Endothelial cell of umbilical vein (primary cell): ENCODE measurements around the gene OTULINL. TPM values are rescaled to one million over a fixed set of nuclear protein-coding genes. Genes with fewer than 3 reads are reported as not detected.

Source experiments
- BruUV-seq: library from RNA; stranded (reverse); fragments of 400-500 nt; replicated peaks from 2 replicates; lab custom pipeline; 2021; lab: Mats Ljungman, UMichigan
- CTCF ChIA-PET: fragments of 300-600, 350-600 bp; sonication (Branson Sonifier 250); formaldehyde crosslinking; loops from one replicate; lab custom pipeline; 2021; ENCODE audit warnings: antibody characterized with exemption, inconsistent platforms; lab: Charles Lee
- POLR2A ChIA-PET: fragments of 300-600, 350-600 bp; sonication (Branson Sonifier 250); formaldehyde crosslinking; loops from one replicate; lab custom pipeline; 2021; ENCODE audit warnings: antibody characterized with exemption, inconsistent platforms; lab: Charles Lee
- DNase-seq: peaks from one replicate; pipeline ENCODE4 v3.0.0-alpha.2; 2011; ENCODE audit warnings: low read depth, low spot score
- FAIRE-seq: peaks from 2 replicates; lab custom pipeline; 2011; peaks lifted over from hg19 to GRCh38; lab: Jason Lieb, UNC
- H2AFZ ChIP-seq: 2 replicates; pipeline ENCODE4 v1.6.0; 2012; ENCODE audit warnings: low read depth, low read length, control low read depth, inconsistent platforms
- H3K27ac ChIP-seq: 2 replicates; pipeline ENCODE4 v1.5.1; 2011; ENCODE audit warnings: low read depth, mild to moderate bottlenecking, control low read depth, low read length, moderate library complexity; ENCODE audit not compliant: insufficient read depth
- H3K27me3 ChIP-seq, 2 experiments: 2 replicates each; pipeline versions ENCODE4 v1.6.0 to v1.6.1; 2011; ENCODE audit warnings: low read length in 2 of 2, mixed read lengths in 1 of 2; ENCODE audit not compliant: control insufficient read depth in 2 of 2, insufficient read depth in 2 of 2
- H3K36me3 ChIP-seq, 2 experiments: 2 replicates in 1 of 2; 3 replicates in 1 of 2; pipeline ENCODE4 v1.5.1; 2011; ENCODE audit warnings: low read length in 2 of 2, mild to moderate bottlenecking in 1 of 2, moderate library complexity in 1 of 2; ENCODE audit not compliant: control insufficient read depth in 2 of 2, insufficient read depth in 2 of 2; ENCODE audit errors: extremely low read depth in 1 of 2
- H3K4me1 ChIP-seq: 3 replicates; pipeline ENCODE4 v1.5.1; 2011; ENCODE audit warnings: mild to moderate bottlenecking, low read length; ENCODE audit not compliant: control insufficient read depth, insufficient read depth; ENCODE audit errors: extremely low read depth
- H3K4me2 ChIP-seq: 2 replicates; pipeline ENCODE4 v1.6.1; 2011; ENCODE audit warnings: low read length, control low read depth, mixed read lengths; ENCODE audit not compliant: insufficient read depth
- H3K4me3 ChIP-seq, 3 experiments: fragments of 200-600 bp in 1 of 3; sonication (generic), shearing (Covaris generic) in 1 of 3; replicated peaks in 1 of 3; 2 replicates each; pipeline ENCODE4 v1.5.1; 2011 to 2016; ENCODE audit warnings: control low read depth in 3 of 3, low read length in 3 of 3, mild to moderate bottlenecking in 2 of 3, inconsistent platforms in 1 of 3, low read depth in 1 of 3, moderate library complexity in 1 of 3; ENCODE audit not compliant: insufficient read depth in 1 of 3
- H3K79me2 ChIP-seq: 2 replicates; pipeline ENCODE4 v1.6.0; 2012; ENCODE audit warnings: low read length, inconsistent platforms; ENCODE audit not compliant: control insufficient read depth, insufficient read depth
- H3K9ac ChIP-seq: replicated peaks from 2 replicates; pipeline ENCODE3; 2011; ENCODE audit warnings: low read length, control low read depth; ENCODE audit not compliant: insufficient read depth; ENCODE audit errors: extremely low read depth
- H3K9me1 ChIP-seq: replicated peaks from 3 replicates; pipeline ENCODE4 v1.6.0; 2011; ENCODE audit warnings: mild to moderate bottlenecking, low read length; ENCODE audit not compliant: control insufficient read depth, insufficient read depth; ENCODE audit errors: extremely low read depth
- H3K9me3 ChIP-seq: replicated peaks from 2 replicates; pipeline ENCODE4 v1.5.1; 2012; ENCODE audit warnings: low read length, inconsistent platforms; ENCODE audit not compliant: control insufficient read depth, insufficient read depth
- H4K20me1 ChIP-seq: replicated peaks from 2 replicates; pipeline ENCODE3; 2011; ENCODE audit warnings: mild to moderate bottlenecking, low read length; ENCODE audit not compliant: control insufficient read depth, insufficient read depth; ENCODE audit errors: extremely low read depth
- EZH2 ChIP-seq: IDR thresholded peaks from 2 replicates; pipeline ENCODE4 v1.6.1; 2012; ENCODE audit warnings: borderline replicate concordance, low read depth, mild to moderate bottlenecking, moderate library complexity, low read length, inconsistent platforms; ENCODE audit not compliant: severe bottlenecking
- FOS ChIP-seq: IDR thresholded peaks from 2 replicates; pipeline ENCODE4 v1.6.1; 2011; ENCODE audit warnings: mild to moderate bottlenecking, low read length, moderate library complexity, borderline replicate concordance; ENCODE audit not compliant: insufficient read depth
- GATA2 ChIP-seq: IDR thresholded peaks from 2 replicates; pipeline ENCODE4 v1.7.0; 2011; ENCODE audit warnings: low read depth, mild to moderate bottlenecking, moderate library complexity, mixed read lengths, low read length; ENCODE audit not compliant: insufficient read length, insufficient read depth
- JUN ChIP-seq: IDR thresholded peaks from 2 replicates; pipeline ENCODE4 v1.6.1; 2011; ENCODE audit warnings: borderline replicate concordance, low read depth; ENCODE audit not compliant: insufficient read length, insufficient read depth
- MYC ChIP-seq: IDR thresholded peaks from one replicate; pipeline ENCODE4 v1.6.1; 2011; ENCODE audit warnings: mild to moderate bottlenecking, low read depth, low read length
- POLR2A ChIP-seq: IDR thresholded peaks from 2 replicates; pipeline ENCODE4 v1.6.1; 2012; ENCODE audit warnings: low read depth, mild to moderate bottlenecking, control low read depth, low read length
- POLR2AphosphoS5 ChIP-seq: IDR thresholded peaks from 2 replicates; pipeline ENCODE4 v1.6.1; 2012; ENCODE audit warnings: low read depth, mild to moderate bottlenecking, control low read depth, low read length, moderate library complexity; ENCODE audit not compliant: insufficient read depth
- dilution Hi-C: fragments of 300-500 bp; cut with MboI; formaldehyde crosslinking; loops from one replicate; pipeline ENCODE4 v1.15.0; 2019; ENCODE audit warnings: low sequenced_read_pairs; ENCODE audit not compliant: extremely low pct_ligation_motif_present
- intact Hi-C: fragments of 100-400 bp; cut with micrococcal nuclease; formaldehyde crosslinking; loops from one replicate; pipeline ENCODE4 v1.10.0; 2022
- polyA plus RNA-seq, 4 experiments: library from polyadenylated mRNA; depleted of rRNA in 3 of 4; stranded (reverse) in 3 of 4; unstranded in 1 of 4; fragments of >200 nt; gene quantifications; 2 replicates each; pipeline versions ENCODE4 v1.2.1 to v1.2.3, GENCODE V29; 2011 to 2012; ENCODE audit warnings: missing spikeins in 1 of 4
- total RNA-seq: library from RNA; stranded (reverse); gene quantifications from 2 replicates; pipeline ENCODE4 v1.2.3, GENCODE V29; 2021
- TF ChIP-seq, protein P1 (sequence below), 2 donors: IDR thresholded peaks; 1 replicate in 1 of 2; 2 replicates in 1 of 2; pipeline ENCODE4 v1.5.1; 2011; ENCODE audit warnings: low read length in 2 of 2, mild to moderate bottlenecking in 2 of 2, moderate library complexity in 2 of 2, control low read depth in 1 of 2, inconsistent platforms in 1 of 2, low read depth in 1 of 2; ENCODE audit not compliant: insufficient read depth in 1 of 2; ENCODE audit errors: extremely low read depth in 1 of 2
- TF ChIP-seq, protein P2 (sequence below): IDR thresholded peaks from 2 replicates; pipeline ENCODE4 v1.6.1; 2011; ENCODE audit not compliant: insufficient read depth, insufficient read length

OTULINL gene
- total and polyA plus RNA-seq, 2 donors (not counting 3 experiments of a cell fraction or from before 2014, with no cell fraction given), result 0.08 to 0.42 TPM

DNA sequence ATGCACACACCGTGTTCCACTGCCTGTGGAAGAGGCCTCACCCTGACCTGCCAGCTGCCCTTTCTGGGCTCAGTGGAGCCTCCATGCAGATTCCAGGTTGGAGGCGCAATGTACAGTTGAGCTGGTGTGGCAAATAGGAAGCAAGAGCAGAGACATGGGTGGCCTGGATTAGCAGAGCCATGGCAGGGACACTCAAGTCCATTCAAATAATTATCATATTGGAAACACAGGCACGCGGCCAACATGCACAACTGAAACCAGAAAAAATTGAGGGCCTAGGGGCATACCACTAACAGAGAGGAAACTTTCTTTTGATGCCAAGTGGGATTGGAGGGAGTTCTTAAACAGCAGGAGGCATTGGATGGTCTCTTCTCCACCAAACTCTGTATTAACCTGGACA is 35.8 kb downstream of the OTULINL start:
- dilution Hi-C loops (no loop called here), intact Hi-C loops (no loop called here)
- Histone ChIP-seq H2AFZ (no peak overlapping the region), H3K9me3 (no peaks in the 10 kb centered on the region), H3K9me1 (no peaks in the 10 kb centered on the region), H3K27me3 (peaks cover 8 to 12% of the 10 kb centered on the region in 2 experiments), H3K4me1 (no peaks in the 10 kb centered on the region), H3K36me3 (no peaks in the 10 kb centered on the region), H3K27ac (no peak overlapping the region), H3K4me2 (no peak overlapping the region), H3K79me2 (no peaks in the 10 kb centered on the region), H3K9ac (no peak overlapping the region), H3K4me3 (no peak overlapping the region), H4K20me1 (no peaks in the 10 kb centered on the region)
- ChIA-PET POLR2A (interaction anchor here (0.7 kb wide), 1 partner anchor 46 kb away, joined by 7 read pairs; no protein-coding TSS in a partner anchor), CTCF (interaction anchor here (0.7 kb wide), 1 partner anchor 220 kb away, joined by 3 read pairs; no protein-coding TSS in a partner anchor)
- no peak for TF ChIP-seq GATA2
- no peak for DNase-seq
- FAIRE-seq, result no peak
- BruUV-seq, result no TSS peak

DNA sequence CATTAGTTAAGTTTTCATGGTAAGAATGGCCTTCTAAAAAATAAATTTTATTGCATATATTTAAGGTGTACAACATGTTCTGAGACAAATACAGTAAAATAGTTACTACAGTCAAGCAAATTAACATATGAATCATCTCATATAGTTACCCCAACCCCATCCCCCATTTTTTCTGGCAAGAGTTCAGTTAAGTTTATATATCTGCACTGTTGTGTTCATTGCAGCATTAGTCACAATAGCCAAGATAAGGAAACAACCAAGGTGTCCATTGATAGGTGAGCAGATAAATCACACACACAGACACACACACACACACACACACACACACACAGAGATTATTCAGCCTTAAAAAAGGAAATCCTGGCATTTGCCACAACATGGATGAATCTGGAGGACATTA is 45.7 kb downstream of the OTULINL start:
- Histone ChIP-seq H4K20me1 (no peaks in the 10 kb centered on the region), H3K36me3 (no peaks in the 10 kb centered on the region), H3K4me2 (no peak overlapping the region), H3K4me1 (no peaks in the 10 kb centered on the region), H3K9ac (no peak overlapping the region), H3K27ac (no peak overlapping the region), H3K79me2 (no peaks in the 10 kb centered on the region), H3K9me3 (no peaks in the 10 kb centered on the region), H2AFZ (no peak overlapping the region), H3K27me3 (peaks cover 0 to 2% of the 10 kb centered on the region in 2 experiments), H3K9me1 (no peaks in the 10 kb centered on the region), H3K4me3 (no peak overlapping the region)
- TF ChIP-seq, protein P1, sequence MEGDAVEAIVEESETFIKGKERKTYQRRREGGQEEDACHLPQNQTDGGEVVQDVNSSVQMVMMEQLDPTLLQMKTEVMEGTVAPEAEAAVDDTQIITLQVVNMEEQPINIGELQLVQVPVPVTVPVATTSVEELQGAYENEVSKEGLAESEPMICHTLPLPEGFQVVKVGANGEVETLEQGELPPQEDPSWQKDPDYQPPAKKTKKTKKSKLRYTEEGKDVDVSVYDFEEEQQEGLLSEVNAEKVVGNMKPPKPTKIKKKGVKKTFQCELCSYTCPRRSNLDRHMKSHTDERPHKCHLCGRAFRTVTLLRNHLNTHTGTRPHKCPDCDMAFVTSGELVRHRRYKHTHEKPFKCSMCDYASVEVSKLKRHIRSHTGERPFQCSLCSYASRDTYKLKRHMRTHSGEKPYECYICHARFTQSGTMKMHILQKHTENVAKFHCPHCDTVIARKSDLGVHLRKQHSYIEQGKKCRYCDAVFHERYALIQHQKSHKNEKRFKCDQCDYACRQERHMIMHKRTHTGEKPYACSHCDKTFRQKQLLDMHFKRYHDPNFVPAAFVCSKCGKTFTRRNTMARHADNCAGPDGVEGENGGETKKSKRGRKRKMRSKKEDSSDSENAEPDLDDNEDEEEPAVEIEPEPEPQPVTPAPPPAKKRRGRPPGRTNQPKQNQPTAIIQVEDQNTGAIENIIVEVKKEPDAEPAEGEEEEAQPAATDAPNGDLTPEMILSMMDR (IDR thresholded peaks at IDR 0.05; ENCODE audit: extremely low read depth in 1 of 2, insufficient read depth in 1 of 2, low read depth in 1 of 2, low read length in 2 of 2), result no peak
- TF ChIP-seq POLR2AphosphoS5 (no peak), POLR2A (no peak), GATA2 (no peak), MYC (no peak), EZH2 (no peak), FOS (no peak), JUN (no peak)
- TF ChIP-seq, protein P2, sequence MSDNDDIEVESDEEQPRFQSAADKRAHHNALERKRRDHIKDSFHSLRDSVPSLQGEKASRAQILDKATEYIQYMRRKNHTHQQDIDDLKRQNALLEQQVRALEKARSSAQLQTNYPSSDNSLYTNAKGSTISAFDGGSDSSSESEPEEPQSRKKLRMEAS, result no peak
- DNase-seq (no peak), FAIRE-seq (no peak)
- intact Hi-C loops, result no loop called here
- POLR2A ChIA-PET, result no interaction called here
- BruUV-seq, result no TSS peak
- CTCF ChIA-PET, result no interaction called here
- dilution Hi-C loops, result loop anchor here (25.0 kb wide), 2 partner anchors 90 to 240 kb away; no protein-coding TSS in a partner anchor
